Adrenal gland (tissue), 5 donors: ENCODE measurements around the gene MEIOC.

Experiments
- POLR2A ChIP-seq, 2 donors: fragments of 450-650 bp; IDR thresholded peaks; one replicate each; pipeline ENCODE4 v1.6.1; 2017; ENCODE audit warnings: antibody characterized with exemption in 2 of 2, mild to moderate bottlenecking in 2 of 2, moderate library complexity in 1 of 2
- TF ChIP-seq, protein P1 (sequence below), 6 experiments: fragments of 450-650 bp in 4 of 6; fragments of 200-600 bp in 2 of 6; sonication (generic) in 1 of 6; IDR thresholded peaks; 1 replicate in 5 of 6; 2 replicates in 1 of 6; pipeline versions ENCODE4 v1.5.1 to v1.8.0; 2016 to 2021; ENCODE audit warnings: antibody characterized with exemption in 6 of 6, mild to moderate bottlenecking in 2 of 6, moderate library complexity in 1 of 6
- donor health status: DM: no; HTN: no; CAD: no.

GRCh38 chr17:44629314-44629713 lies 27.0 kb upstream of the MEIOC start:
- TF ChIP-seq, protein P1, sequence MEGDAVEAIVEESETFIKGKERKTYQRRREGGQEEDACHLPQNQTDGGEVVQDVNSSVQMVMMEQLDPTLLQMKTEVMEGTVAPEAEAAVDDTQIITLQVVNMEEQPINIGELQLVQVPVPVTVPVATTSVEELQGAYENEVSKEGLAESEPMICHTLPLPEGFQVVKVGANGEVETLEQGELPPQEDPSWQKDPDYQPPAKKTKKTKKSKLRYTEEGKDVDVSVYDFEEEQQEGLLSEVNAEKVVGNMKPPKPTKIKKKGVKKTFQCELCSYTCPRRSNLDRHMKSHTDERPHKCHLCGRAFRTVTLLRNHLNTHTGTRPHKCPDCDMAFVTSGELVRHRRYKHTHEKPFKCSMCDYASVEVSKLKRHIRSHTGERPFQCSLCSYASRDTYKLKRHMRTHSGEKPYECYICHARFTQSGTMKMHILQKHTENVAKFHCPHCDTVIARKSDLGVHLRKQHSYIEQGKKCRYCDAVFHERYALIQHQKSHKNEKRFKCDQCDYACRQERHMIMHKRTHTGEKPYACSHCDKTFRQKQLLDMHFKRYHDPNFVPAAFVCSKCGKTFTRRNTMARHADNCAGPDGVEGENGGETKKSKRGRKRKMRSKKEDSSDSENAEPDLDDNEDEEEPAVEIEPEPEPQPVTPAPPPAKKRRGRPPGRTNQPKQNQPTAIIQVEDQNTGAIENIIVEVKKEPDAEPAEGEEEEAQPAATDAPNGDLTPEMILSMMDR (IDR thresholded peaks at IDR 0.05), result no peak
- no peak for TF ChIP-seq POLR2A (IDR thresholded peaks at IDR 0.05)
